CD4-positive, alpha-beta memory T cell (primary cell): ENCODE data around the gene DDB1. TPM values are rescaled to one million over a fixed set of nuclear protein-coding genes. Genes with fewer than 3 reads are reported as not detected.

Experiments
- CTCF ChIA-PET: fragments of 350-600 bp; sonication (Branson Sonifier 250); formaldehyde crosslinking; loops from one replicate; lab custom pipeline; 2021; ENCODE audit warnings: inconsistent platforms; ENCODE audit not compliant: partially characterized antibody; lab: Charles Lee
- POLR2A ChIA-PET: fragments of 350-600 bp; sonication (Branson Sonifier 250); formaldehyde crosslinking; loops from one replicate; lab custom pipeline; 2021; ENCODE audit not compliant: partially characterized antibody; lab: Charles Lee
- DNase-seq, 5 donors: peaks; one replicate each; pipeline versions ENCODE4 v3.0.0 to v3.0.0-alpha.2; 2020 to 2022; ENCODE audit warnings: mixed read lengths in 1 of 5
- H3K27ac ChIP-seq: one replicate; pipeline ENCODE4 v1.7.0; 2013; ENCODE audit warnings: low read depth, low read length
- H3K27me3 ChIP-seq: 2 replicates; pipeline ENCODE4 v1.7.0; 2013; ENCODE audit warnings: mild to moderate bottlenecking, low read length, moderate library complexity; ENCODE audit not compliant: insufficient read depth
- H3K36me3 ChIP-seq: 2 replicates; pipeline ENCODE4 v1.7.0; 2013; ENCODE audit warnings: mild to moderate bottlenecking, low read length, moderate library complexity; ENCODE audit not compliant: insufficient read depth
- H3K4me1 ChIP-seq: 2 replicates; pipeline ENCODE4 v1.7.0; 2013; ENCODE audit warnings: mild to moderate bottlenecking, low read length, moderate library complexity; ENCODE audit not compliant: insufficient read depth
- H3K4me3 ChIP-seq, 2 donors: one replicate each; pipeline ENCODE4 v1.7.0; 2013; ENCODE audit warnings: low read length in 2 of 2, mild to moderate bottlenecking in 1 of 2
- H3K9me3 ChIP-seq, 2 donors: one replicate each; pipeline ENCODE4 v1.7.0; 2013; ENCODE audit warnings: low read length in 2 of 2, control low read depth in 1 of 2; ENCODE audit not compliant: control insufficient read depth in 1 of 2
- H3K27ac Mint-ChIP-seq, 7 donors: one replicate each; pipeline ENCODE4 v1.8.0; 2020 to 2021; ENCODE audit warnings: mixed read lengths in 7 of 7, mild to moderate bottlenecking in 6 of 7, inconsistent platforms in 3 of 7, moderate library complexity in 3 of 7
- H3K27me3 Mint-ChIP-seq, 2 donors: one replicate each; pipeline ENCODE4 v1.8.0; 2020 to 2021; ENCODE audit warnings: mixed read lengths in 2 of 2
- H3K36me3 Mint-ChIP-seq, 2 donors: one replicate each; pipeline ENCODE4 v1.8.0; 2020 to 2021; ENCODE audit warnings: mixed read lengths in 2 of 2, inconsistent platforms in 1 of 2, mild to moderate bottlenecking in 1 of 2
- H3K4me1 Mint-ChIP-seq, 4 donors: one replicate each; pipeline ENCODE4 v1.8.0; 2020 to 2021; ENCODE audit warnings: mixed read lengths in 4 of 4, mild to moderate bottlenecking in 1 of 4
- H3K4me3 Mint-ChIP-seq, 8 donors: one replicate each; pipeline ENCODE4 v1.8.0; 2020 to 2021; ENCODE audit warnings: mixed read lengths in 8 of 8, mild to moderate bottlenecking in 7 of 8, moderate library complexity in 6 of 8, inconsistent platforms in 3 of 8
- H3K9me3 Mint-ChIP-seq, 8 donors: one replicate each; pipeline ENCODE4 v1.8.0; 2020 to 2021; ENCODE audit warnings: mixed read lengths in 8 of 8, mild to moderate bottlenecking in 5 of 8, inconsistent platforms in 3 of 8, moderate library complexity in 1 of 8
- intact Hi-C: fragments of 100-400 bp; cut with micrococcal nuclease; formaldehyde crosslinking; loops from one replicate; pipeline ENCODE4 v1.15.1; 2023
- polyA plus RNA-seq, 2 donors: library from polyadenylated mRNA; unstranded; fragments of 300-500 nt; fragmentation: Illumina TruSeq; gene quantifications; one replicate each; pipeline ENCODE4 v1.2.3, GENCODE V29; 2021
- total RNA-seq, 2 experiments: library from RNA; stranded (reverse); gene quantifications; one replicate each; pipeline ENCODE4 v1.2.3, GENCODE V29; 2021

DDB1 gene
- total and polyA plus RNA-seq, 4 experiments from 2014 or later = 121 to 169 (median 148) TPM

DNA sequence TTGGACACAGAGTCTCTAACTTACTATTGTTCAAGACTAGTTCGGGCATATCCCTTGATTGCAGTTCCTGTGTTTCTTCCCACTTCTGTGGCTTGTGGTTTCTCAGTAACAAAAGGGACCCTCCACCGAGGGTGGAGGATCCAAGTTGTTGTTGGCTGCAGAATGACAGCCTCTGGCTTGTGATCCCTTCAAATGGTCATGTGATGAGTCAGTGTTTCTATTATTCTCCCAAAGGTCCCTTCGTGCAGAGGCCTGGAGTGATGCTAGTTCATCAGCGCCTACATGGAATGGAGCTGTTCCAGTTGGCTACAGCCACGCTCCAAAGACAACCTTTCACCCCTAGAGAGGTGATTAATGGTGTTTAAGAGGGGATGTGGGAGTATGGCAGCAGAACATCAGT, 35.2 kb downstream of the DDB1 start:
- CTCF ChIA-PET = no interaction called here
- H3K9me3 Mint-ChIP-seq = no peaks in the 10 kb centered on the region
- intact Hi-C loops = no loop called here
- H3K27me3 ChIP-seq = peaks cover 4% of the 10 kb centered on the region
- H3K36me3 Mint-ChIP-seq = peaks cover 44 to 51% of the 10 kb centered on the region in 2 donors
- DNase-seq = no peak
- H3K27me3 Mint-ChIP-seq = peaks cover 6 to 7% of the 10 kb centered on the region in 2 donors
- H3K4me3 ChIP-seq = no peak overlapping the region
- peak overlapping the region in 2 of 7 donors; percentile 44 to 55 for H3K27ac Mint-ChIP-seq
- no peaks in the 10 kb centered on the region for H3K9me3 ChIP-seq
- no peak overlapping the region for H3K4me3 Mint-ChIP-seq
- peaks cover 22 to 44% (median 28%) of the 10 kb centered on the region in 4 donors for H3K4me1 Mint-ChIP-seq
- no peak overlapping the region for H3K27ac ChIP-seq
- H3K4me1 ChIP-seq = peaks cover 16% of the 10 kb centered on the region
- POLR2A ChIA-PET = no interaction called here
- H3K36me3 ChIP-seq = peaks cover 31% of the 10 kb centered on the region

DNA sequence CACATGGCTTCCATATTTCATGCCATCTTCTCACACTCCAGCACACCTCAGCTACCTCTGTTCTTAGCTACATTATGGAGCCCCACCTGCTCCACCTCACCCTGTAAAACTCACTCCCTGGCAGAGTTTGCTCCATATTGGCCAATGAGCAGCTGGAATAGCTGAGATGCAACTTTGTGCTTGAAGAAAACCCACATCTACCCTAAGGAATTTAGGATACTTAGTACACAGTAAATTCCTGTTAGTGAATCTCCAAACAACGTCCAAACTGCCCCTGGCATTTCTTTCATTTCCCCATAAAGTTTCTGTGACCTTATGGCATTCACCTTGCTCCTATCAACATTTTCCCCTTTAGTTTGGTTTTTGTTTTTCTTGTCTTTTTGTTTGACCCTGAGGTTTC, 35.6 kb downstream of the DDB1 start:
- Mint-ChIP-seq H3K27ac (peak overlapping the region in 1 of 7 donors; percentile 77), H3K4me3 (peak overlapping the region in 3 of 8 donors; percentile 13 to 22 (median 13))

DNA sequence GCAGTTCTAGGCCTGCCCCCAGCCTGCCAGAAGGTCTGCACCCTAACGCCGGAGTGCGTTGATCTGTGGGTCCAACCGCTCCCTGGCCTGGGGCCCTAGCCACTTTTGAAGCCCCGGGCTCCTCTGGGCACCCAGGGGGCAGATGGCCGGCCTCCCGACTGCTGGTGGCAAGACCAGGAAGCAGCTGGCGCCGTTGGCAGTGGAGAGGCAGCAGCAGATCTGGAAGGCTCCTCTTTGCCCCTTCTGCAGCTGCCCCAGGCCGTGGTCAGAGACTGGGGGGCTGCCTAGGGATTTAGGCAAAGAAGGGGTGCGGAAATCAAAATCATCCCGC, 37.3 kb downstream of the DDB1 start:
- ChIA-PET CTCF (no interaction called here), POLR2A (no interaction called here)
- Histone ChIP-seq H3K27ac (no peak overlapping the region), H3K9me3 (no peaks in the 10 kb centered on the region), H3K4me3 (peak overlapping the region in 1 of 2 donors; percentile 45), H3K4me1 (peaks cover 16% of the 10 kb centered on the region), H3K27me3 (peaks cover 4% of the 10 kb centered on the region), H3K36me3 (peaks cover 10% of the 10 kb centered on the region)
- no peak for DNase-seq
- no peaks in the 10 kb centered on the region for H3K9me3 Mint-ChIP-seq
- intact Hi-C loops = no loop called here
- no peak overlapping the region for H3K27ac Mint-ChIP-seq
- peak overlapping the region in 5 of 8 donors; percentile 54 to 83 (median 62) for H3K4me3 Mint-ChIP-seq
- H3K27me3 Mint-ChIP-seq = peaks cover 11 to 12% of the 10 kb centered on the region in 2 donors
- H3K4me1 Mint-ChIP-seq = peaks cover 22 to 44% (median 30%) of the 10 kb centered on the region in 4 donors
- H3K36me3 Mint-ChIP-seq = peaks cover 24 to 29% of the 10 kb centered on the region in 2 donors

More for the DNA sequence above, 35.6 kb downstream of the DDB1 start:
- Mint-ChIP-seq H3K36me3 (peaks cover 42 to 47% of the 10 kb centered on the region in 2 donors), H3K4me1 (peaks cover 22 to 48% (median 29%) of the 10 kb centered on the region in 4 donors), H3K27me3 (peaks cover 9 to 11% of the 10 kb centered on the region in 2 donors), H3K9me3 (no peaks in the 10 kb centered on the region)
- H3K36me3 ChIP-seq = peaks cover 27% of the 10 kb centered on the region
- H3K27ac ChIP-seq = no peak overlapping the region
- H3K4me3 ChIP-seq = no peak overlapping the region
- H3K27me3 ChIP-seq = peaks cover 4% of the 10 kb centered on the region
- H3K9me3 ChIP-seq = no peaks in the 10 kb centered on the region
- ChIA-PET CTCF (no interaction called here), POLR2A (interaction anchor here (1.1 kb wide), 1 partner anchor 43 kb away, joined by 3 read pairs; no protein-coding TSS in a partner anchor)
- intact Hi-C loops = no loop called here
- DNase-seq = no peak
- H3K4me1 ChIP-seq = peaks cover 16% of the 10 kb centered on the region

DNA sequence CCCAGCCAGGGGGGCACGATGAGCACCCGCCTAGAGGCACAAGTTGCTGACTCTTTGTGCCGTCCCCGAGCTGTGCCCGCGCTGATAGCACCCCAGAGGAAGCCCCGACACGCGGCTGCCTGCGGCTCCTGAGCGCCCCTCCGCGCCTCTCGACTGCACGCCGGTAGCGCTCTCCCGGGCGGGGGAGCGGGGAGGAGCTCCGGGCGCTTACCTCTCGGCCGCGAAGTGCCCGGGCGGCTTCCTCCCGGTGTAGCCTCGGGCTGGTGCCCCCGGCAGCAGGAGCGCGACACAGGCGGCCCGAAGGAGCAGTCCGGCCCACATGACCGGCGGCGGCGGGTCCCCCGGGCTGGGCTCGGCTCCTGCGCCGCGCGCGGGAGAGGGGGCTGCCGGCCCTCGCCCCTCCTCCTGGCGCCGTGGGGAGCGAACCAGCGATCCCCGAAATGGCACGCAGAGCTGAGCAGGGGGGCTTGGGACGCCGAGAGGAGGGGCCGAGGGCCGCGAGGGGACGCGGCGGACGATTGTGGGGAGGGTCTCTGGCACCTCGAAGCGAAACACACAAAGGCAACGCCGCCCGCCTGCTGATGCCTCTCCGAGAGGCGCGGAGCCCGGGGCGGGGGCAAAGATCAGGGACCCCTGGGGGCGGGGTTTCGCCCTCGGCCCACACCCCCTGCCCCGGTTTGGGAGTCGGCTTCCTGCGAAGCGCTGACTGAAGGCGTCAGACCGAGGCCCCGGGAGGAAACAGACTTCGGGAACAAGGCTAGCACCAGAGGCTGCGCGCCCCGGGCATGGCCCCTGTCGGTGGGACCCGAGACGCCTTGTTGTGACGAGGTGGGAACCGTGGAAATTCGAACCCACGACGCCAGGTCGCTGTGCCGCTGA, 37.9 kb downstream of the DDB1 start, which contains the start of gene VWCE:
TSS of gene VWCE (minus strand) at position 600 of the 879 bp plus-strand sequence. CDS start at position 321, 279 bp downstream.
- H3K36me3 ChIP-seq = peaks cover 4% of the 10 kb centered on the region
- intact Hi-C loops = no loop called here
- H3K9me3 ChIP-seq = no peaks in the 10 kb centered on the region
- peaks cover 11 to 12% of the 10 kb centered on the region in 2 donors for H3K27me3 Mint-ChIP-seq
- H3K36me3 Mint-ChIP-seq = peaks cover 19 to 23% of the 10 kb centered on the region in 2 donors
- peak; percentile 44 to 58 (median 52) for DNase-seq
- ChIA-PET CTCF (interaction anchor here (2.0 kb wide), 1 partner anchor 464 kb away, joined by 5 read pairs; no protein-coding TSS in a partner anchor), POLR2A (no interaction called here)
- H3K4me3 Mint-ChIP-seq = peak within 1 kb of the TSS; percentile 67 to 84 (median 79)
- peak within 1 kb of the TSS in 1 of 7 donors; percentile 25 for H3K27ac Mint-ChIP-seq
- peaks cover 4% of the 10 kb centered on the region for H3K27me3 ChIP-seq
- H3K9me3 Mint-ChIP-seq = peaks cover 0 to 2% (median 0%) of the 10 kb centered on the region in 8 donors
- peak within 1 kb of the TSS in 1 of 2 donors; percentile 45 for H3K4me3 ChIP-seq
- peaks cover 21 to 39% (median 28%) of the 10 kb centered on the region in 4 donors for H3K4me1 Mint-ChIP-seq
- H3K4me1 ChIP-seq = peaks cover 16% of the 10 kb centered on the region
- H3K27ac ChIP-seq = no peak within 1 kb of the TSS

DNA sequence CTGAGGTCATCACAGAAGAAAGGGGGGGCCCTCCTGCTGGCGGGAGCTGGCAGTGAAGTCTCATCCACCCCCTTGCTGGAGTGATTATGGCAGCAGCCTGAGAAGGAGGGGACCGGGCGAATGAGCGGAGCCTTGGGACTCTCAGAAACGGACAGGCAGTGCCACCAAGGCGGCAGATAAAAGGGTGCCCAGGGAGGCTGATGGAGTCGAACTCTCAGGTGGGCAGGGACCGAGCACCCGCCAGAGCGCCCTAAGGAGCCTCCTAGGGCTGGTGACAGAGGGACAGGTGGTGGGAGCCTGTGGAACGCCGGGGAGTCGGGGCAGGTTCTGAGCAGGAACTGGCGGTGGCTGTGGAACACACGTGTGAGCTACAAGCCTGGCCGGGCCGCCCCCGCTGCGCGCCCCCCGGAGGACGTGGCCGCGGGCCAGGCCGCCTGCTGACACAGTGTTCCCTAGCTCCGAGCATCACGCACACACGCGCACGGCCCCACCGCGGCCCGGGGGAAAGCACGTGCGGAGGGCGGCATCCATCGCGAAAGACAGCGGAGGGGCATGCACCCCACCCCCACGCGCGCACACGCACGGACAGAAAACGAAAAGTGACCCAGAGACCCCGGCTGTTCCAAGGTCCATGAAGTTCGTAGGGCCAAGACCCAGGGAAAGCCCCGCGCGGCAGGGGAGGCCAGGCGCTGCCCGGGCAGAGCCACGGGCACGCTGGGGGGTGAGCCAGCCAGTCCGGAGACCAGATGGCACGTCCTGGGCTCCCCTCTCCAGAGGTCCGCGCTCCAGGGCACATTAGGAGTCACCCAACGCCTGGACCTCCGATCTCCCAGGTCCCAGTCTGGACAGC, 38.8 kb downstream of the DDB1 start:
- POLR2A ChIA-PET = no interaction called here
- Histone ChIP-seq H3K27me3 (peaks cover 4% of the 10 kb centered on the region), H3K9me3 (no peaks in the 10 kb centered on the region), H3K27ac (no peak overlapping the region), H3K4me3 (peak overlapping the region in 1 of 2 donors; percentile 45), H3K4me1 (peaks cover 16% of the 10 kb centered on the region), H3K36me3 (no peaks in the 10 kb centered on the region)
- peak in 2 of 5 donors; percentile 8 to 14 for DNase-seq
- Mint-ChIP-seq H3K4me3 (peak overlapping the region; percentile 67 to 84 (median 78)), H3K27ac (no peak overlapping the region), H3K36me3 (peaks cover 14 to 17% of the 10 kb centered on the region in 2 donors), H3K27me3 (peaks cover 11 to 12% of the 10 kb centered on the region in 2 donors), H3K9me3 (peaks cover 0 to 2% (median 0%) of the 10 kb centered on the region in 8 donors), H3K4me1 (peaks cover 17 to 38% (median 26%) of the 10 kb centered on the region in 4 donors)
- intact Hi-C loops = no loop called here
- CTCF ChIA-PET = interaction anchor here (2.0 kb wide), 1 partner anchor 463 kb away, joined by 5 read pairs; no protein-coding TSS in a partner anchor

DNA sequence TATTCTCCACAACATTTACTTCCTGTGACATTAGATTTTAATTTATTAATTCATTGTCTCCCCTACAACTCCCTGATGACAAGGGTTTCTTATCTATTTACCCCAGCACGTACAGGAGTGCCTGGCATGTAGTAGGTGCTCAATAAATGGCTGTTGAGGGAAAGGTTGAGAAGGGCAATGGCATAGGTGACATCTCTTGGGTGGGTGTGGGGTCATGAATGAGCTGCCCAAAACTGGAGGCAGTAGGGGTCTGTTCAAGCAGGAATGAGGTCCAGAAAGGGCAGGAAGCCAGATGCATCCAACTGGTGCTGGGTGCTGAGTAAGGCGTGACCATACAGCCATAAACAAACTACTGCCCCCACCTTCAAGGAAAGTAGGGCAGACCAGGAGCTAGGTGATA, 40.5 kb downstream of the DDB1 start:
- no peak overlapping the region for H3K4me3 ChIP-seq
- Mint-ChIP-seq H3K27me3 (peaks cover 13 to 14% of the 10 kb centered on the region in 2 donors), H3K4me1 (peaks cover 9 to 23% (median 14%) of the 10 kb centered on the region in 4 donors), H3K9me3 (peaks cover 0 to 2% (median 0%) of the 10 kb centered on the region in 8 donors), H3K27ac (peak overlapping the region in 1 of 7 donors; percentile 15), H3K4me3 (peak overlapping the region in 4 of 8 donors; percentile 10 to 41 (median 28)), H3K36me3 (peaks cover 1 to 6% of the 10 kb centered on the region in 2 donors)
- peaks cover 4% of the 10 kb centered on the region for H3K27me3 ChIP-seq
- H3K9me3 ChIP-seq = no peaks in the 10 kb centered on the region
- no peak for DNase-seq
- H3K36me3 ChIP-seq = no peaks in the 10 kb centered on the region
- ChIA-PET POLR2A (no interaction called here), CTCF (no interaction called here)
- no peak overlapping the region for H3K27ac ChIP-seq
- H3K4me1 ChIP-seq = peaks cover 16% of the 10 kb centered on the region
- intact Hi-C loops = no loop called here
